Measurements from ENCODE around the gene AMOTL2. TPM values are rescaled to one million over a fixed set of nuclear protein-coding genes. Genes with fewer than 3 reads are reported as not detected.

The AMOTL2 gene
- total and polyA plus RNA-seq, 2 experiments from 2014 or later, result 156 to 347 TPM

DNA sequence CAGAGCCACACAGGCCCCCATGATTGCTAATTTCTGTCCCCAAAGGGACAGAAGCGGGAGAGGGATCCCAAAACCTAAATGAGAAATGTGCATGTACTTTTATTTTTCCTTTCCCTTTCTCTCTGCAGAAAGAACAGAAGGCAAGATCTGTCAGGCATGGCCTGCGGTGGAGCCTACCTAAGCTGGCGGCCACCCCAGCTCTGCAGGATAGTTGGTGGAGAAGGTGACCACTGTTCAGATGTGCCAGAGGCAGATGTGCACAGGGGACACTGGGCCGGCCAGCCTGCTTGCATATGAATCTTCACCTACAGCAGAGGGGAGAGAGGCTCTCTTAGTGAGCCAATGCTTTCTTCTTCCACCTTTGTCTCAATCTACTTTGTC lies 2.1 kb upstream of the AMOTL2 start:
- Histone ChIP-seq H3K27ac (no peak overlapping the region), H3K4me3 (no peak overlapping the region), H3F3A (ENCODE audit: insufficient read depth) (peaks cover 24% of the 10 kb centered on the region), H2AFZ (no peak overlapping the region), H3K4me2 (ENCODE audit: unreplicated experiment) (no peak overlapping the region), H3K9me2 (ENCODE audit: insufficient read depth) (no peaks in the 10 kb centered on the region), H3K36me3 (ENCODE audit: low read depth) (peaks cover 18% of the 10 kb centered on the region; the same call in 1 of the 2 replicates), H4K20me1 (ENCODE audit: insufficient read depth) (no peaks in the 10 kb centered on the region), H3K9me3 (ENCODE audit: low read depth) (no peaks in the 10 kb centered on the region), H3K9ac (no peak overlapping the region), H3K79me2 (ENCODE audit: insufficient read depth) (peaks cover 28% of the 10 kb centered on the region), H3K4me1 (ENCODE audit: insufficient read depth) (peaks cover 2% of the 10 kb centered on the region), H3K27me3 (replicated peaks; ENCODE audit: insufficient read depth) (no peaks in the 10 kb centered on the region)
- DNase-seq, result no peak
- in situ Hi-C loops (cut with MboI), result no loop called here
- TF ChIP-seq EZH2phosphoT487 (IDR thresholded peaks at IDR 0.05; ENCODE audit: insufficient read depth, low read depth) (no peak), EZH2 (IDR thresholded peaks at IDR 0.05; ENCODE audit: insufficient read depth, poor library complexity, severe bottlenecking) (no peak)
- WGBS, 2 experiments (ENCODE audit: low coverage in 1 of 2, low lambda C conversion rate in 2 of 2, missing lambda C conversion rate in 2 of 2), result 96 to 98% methylated on average over 4 of the region's 4 CpGs

GRCh38 chr3:134375582-134376384 lies 1.5 kb upstream of the AMOTL2 start:
- peak overlapping the region; percentile 100; the same call in 1 of the 2 replicates for H3K9ac ChIP-seq
- H3K79me2 ChIP-seq (ENCODE audit: insufficient read depth), result peaks cover 34% of the 10 kb centered on the region
- no peak overlapping the region for H3K4me3 ChIP-seq
- no peak overlapping the region for H3K4me2 ChIP-seq (ENCODE audit: unreplicated experiment)
- TF ChIP-seq EZH2 (IDR thresholded peaks at IDR 0.05; ENCODE audit: insufficient read depth, poor library complexity, severe bottlenecking) (no peak), EZH2phosphoT487 (IDR thresholded peaks at IDR 0.05; ENCODE audit: insufficient read depth, low read depth) (no peak)
- peaks cover 24% of the 10 kb centered on the region; the same call in 1 of the 2 replicates for H3K36me3 ChIP-seq (ENCODE audit: low read depth)
- peaks cover 8% of the 10 kb centered on the region for H3K4me1 ChIP-seq (ENCODE audit: insufficient read depth)
- H4K20me1 ChIP-seq (ENCODE audit: insufficient read depth), result no peaks in the 10 kb centered on the region
- in situ Hi-C loops (cut with MboI), result no loop called here
- no peak for DNase-seq
- H3K27ac ChIP-seq, result no peak overlapping the region
- no peaks in the 10 kb centered on the region for H3K27me3 ChIP-seq (replicated peaks; ENCODE audit: insufficient read depth)
- H3K9me3 ChIP-seq (ENCODE audit: low read depth), result no peaks in the 10 kb centered on the region
- H3K9me2 ChIP-seq (ENCODE audit: insufficient read depth), result no peaks in the 10 kb centered on the region
- WGBS, 2 experiments (ENCODE audit: low coverage in 1 of 2, low lambda C conversion rate in 2 of 2, missing lambda C conversion rate in 2 of 2), result 92 to 95% methylated on average over 8 of the region's 8 CpGs
- H2AFZ ChIP-seq, result no peak overlapping the region
- peaks cover 27% of the 10 kb centered on the region for H3F3A ChIP-seq (ENCODE audit: insufficient read depth)

DNA sequence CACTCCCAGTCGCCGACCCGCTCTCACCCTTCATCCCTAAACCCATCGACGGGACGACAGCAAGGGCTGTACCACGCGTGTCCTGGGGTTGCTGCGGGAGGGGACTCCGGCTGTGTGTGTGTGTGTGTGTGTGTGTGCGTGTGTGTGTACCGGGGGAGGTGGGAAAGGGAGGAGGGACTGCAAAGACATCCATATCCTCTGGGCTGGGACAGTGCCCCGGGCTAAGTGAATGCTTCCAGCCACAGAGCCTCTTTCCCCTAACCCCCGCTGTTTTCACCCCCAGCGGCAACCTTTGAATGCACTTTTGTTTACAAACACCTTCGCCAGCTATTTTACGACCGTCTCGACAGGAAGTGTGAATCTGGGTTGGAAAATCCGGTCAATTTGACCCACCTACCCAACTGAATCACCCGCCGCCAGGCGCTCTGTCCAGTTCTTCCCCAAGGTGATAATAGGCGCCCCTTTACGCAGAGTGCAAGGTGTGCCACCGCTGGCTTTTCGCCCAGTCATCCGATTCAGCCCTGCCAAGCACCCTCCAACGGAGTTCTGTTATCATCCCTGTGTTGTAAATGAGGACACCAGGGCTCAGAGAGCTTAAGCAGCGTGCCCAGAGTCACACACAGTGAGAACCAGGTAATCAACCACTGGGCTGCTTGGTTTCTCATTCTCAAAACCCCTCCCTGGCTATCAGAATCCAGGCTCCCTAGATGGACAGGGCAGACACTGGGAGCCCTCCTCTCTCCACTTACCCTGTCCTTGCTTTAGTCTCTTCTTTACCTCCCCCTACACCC lies 739 bp upstream of the AMOTL2 start:
- H3K9me3 ChIP-seq (ENCODE audit: low read depth), result no peaks in the 10 kb centered on the region
- no peaks in the 10 kb centered on the region for H3K27me3 ChIP-seq (replicated peaks; ENCODE audit: insufficient read depth)
- H3K4me2 ChIP-seq (ENCODE audit: unreplicated experiment), result peak overlapping the region; percentile 83
- 22 to 24% methylated on average over 30 of the region's 30 CpGs for WGBS, 2 experiments (ENCODE audit: low coverage in 1 of 2, low lambda C conversion rate in 2 of 2, missing lambda C conversion rate in 2 of 2)
- H3F3A ChIP-seq (ENCODE audit: insufficient read depth), result peaks cover 30% of the 10 kb centered on the region
- in situ Hi-C loops (cut with MboI), result no loop called here
- peak overlapping the region; percentile 99 for H3K27ac ChIP-seq
- peaks cover 16% of the 10 kb centered on the region for H3K4me1 ChIP-seq (ENCODE audit: insufficient read depth)
- DNase-seq, result no peak
- no peaks in the 10 kb centered on the region for H4K20me1 ChIP-seq (ENCODE audit: insufficient read depth)
- peak overlapping the region; percentile 100 for H3K4me3 ChIP-seq
- TF ChIP-seq EZH2phosphoT487 (IDR thresholded peaks at IDR 0.05; ENCODE audit: insufficient read depth, low read depth) (no peak), EZH2 (IDR thresholded peaks at IDR 0.05; ENCODE audit: insufficient read depth, poor library complexity, severe bottlenecking) (no peak)
- peaks cover 42% of the 10 kb centered on the region for H3K79me2 ChIP-seq (ENCODE audit: insufficient read depth)
- no peaks in the 10 kb centered on the region for H3K9me2 ChIP-seq (ENCODE audit: insufficient read depth)
- peak overlapping the region; percentile 100 for H3K9ac ChIP-seq
- peak overlapping the region; percentile 58 for H2AFZ ChIP-seq
- H3K36me3 ChIP-seq (ENCODE audit: low read depth), result peaks cover 32% of the 10 kb centered on the region

DNA sequence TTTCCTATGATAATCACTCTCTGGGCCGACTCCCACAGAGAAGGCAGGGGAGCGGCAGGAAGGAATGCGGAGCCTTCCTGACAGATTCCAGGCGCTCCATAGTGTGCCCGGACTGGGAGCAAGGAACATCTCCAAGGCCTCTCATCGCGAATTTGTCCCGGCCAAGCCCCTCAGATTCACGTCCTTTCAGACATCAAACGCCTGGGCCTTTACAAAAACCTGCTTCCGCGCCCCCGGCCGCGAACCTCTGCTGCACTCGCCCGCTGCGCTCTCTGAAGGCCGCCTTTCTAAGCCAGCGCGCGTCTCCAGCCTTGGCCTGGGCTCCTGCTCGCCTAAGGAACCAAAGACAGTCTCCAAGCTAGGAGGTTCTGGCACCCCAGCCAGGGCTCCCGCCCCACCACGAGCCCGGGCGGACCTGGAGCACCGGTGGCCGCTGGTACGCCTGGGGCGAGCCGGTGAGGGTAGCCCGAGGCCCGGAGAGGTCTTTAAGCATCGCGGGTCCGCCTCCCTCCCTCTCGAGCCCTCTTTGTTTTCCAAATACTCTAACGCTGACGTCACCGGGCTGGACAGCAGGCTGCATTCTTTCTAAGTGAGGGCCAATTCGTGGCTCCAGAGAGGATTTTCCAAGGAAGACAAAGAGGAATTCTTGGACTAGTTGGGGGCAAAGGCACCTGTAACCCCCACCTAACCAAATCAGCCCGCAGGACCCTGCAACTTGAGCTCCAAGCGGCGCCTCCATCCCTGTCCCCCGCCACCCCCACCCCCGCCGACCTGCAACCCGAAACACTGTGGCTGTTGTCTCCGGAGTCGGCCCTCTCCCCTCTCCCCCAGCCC lies 759 bp downstream of the AMOTL2 start:
- H3K4me3 ChIP-seq, result peak overlapping the region; percentile 100
- H3K4me1 ChIP-seq (ENCODE audit: insufficient read depth), result peaks cover 31% of the 10 kb centered on the region
- H3K79me2 ChIP-seq (ENCODE audit: insufficient read depth), result peaks cover 57% of the 10 kb centered on the region
- DNase-seq, result peak; percentile 97
- no peaks in the 10 kb centered on the region for H3K9me3 ChIP-seq (ENCODE audit: low read depth)
- H3K4me2 ChIP-seq (ENCODE audit: unreplicated experiment), result peak overlapping the region; percentile 95
- H3K27me3 ChIP-seq (replicated peaks; ENCODE audit: insufficient read depth), result no peaks in the 10 kb centered on the region
- H3K27ac ChIP-seq, result peak overlapping the region; percentile 99
- peaks cover 44% of the 10 kb centered on the region for H3F3A ChIP-seq (ENCODE audit: insufficient read depth)
- H3K36me3 ChIP-seq (ENCODE audit: low read depth), result peaks cover 46% of the 10 kb centered on the region
- WGBS, 2 experiments (ENCODE audit: low coverage in 1 of 2, low lambda C conversion rate in 2 of 2, missing lambda C conversion rate in 2 of 2), result 1 to 2% methylated on average over 47 to 51 of the region's 51 CpGs
- no peak overlapping the region for H2AFZ ChIP-seq
- in situ Hi-C loops (cut with MboI), result no loop called here
- no peaks in the 10 kb centered on the region for H4K20me1 ChIP-seq (ENCODE audit: insufficient read depth)
- H3K9me2 ChIP-seq (ENCODE audit: insufficient read depth), result no peaks in the 10 kb centered on the region
- H3K9ac ChIP-seq, result peak overlapping the region; percentile 100
- no peak for TF ChIP-seq EZH2 (IDR thresholded peaks at IDR 0.05; ENCODE audit: insufficient read depth, poor library complexity, severe bottlenecking)
- no peak for TF ChIP-seq EZH2phosphoT487 (IDR thresholded peaks at IDR 0.05; ENCODE audit: insufficient read depth, low read depth)
